ENCODE measurements around the gene APBB2. TPM values are rescaled to one million over a fixed set of nuclear protein-coding genes. Genes with fewer than 3 reads are reported as not detected.

APBB2 gene
- total RNA-seq, 1 donor = 92.3 TPM

- Histone ChIP-seq H3K79me2 (ENCODE audit: insufficient read depth, low read length) (no peaks in the 10 kb centered on the region), H3K4me1 (ENCODE audit: insufficient read depth, low read length) (no peaks in the 10 kb centered on the region), H3K27me3 (ENCODE audit: insufficient read depth, low read length) (no peaks in the 10 kb centered on the region), H3K4me2 (ENCODE audit: insufficient read depth, low read length) (no peak overlapping the region), H3K27ac (ENCODE audit: low read depth, low read length) (no peak overlapping the region), H4K20me1 (ENCODE audit: insufficient read depth, low read length) (no peaks in the 10 kb centered on the region), H3K4me3 (ENCODE audit: insufficient read depth, low read length) (no peak overlapping the region), H2AFZ (ENCODE audit: low read length) (no peak overlapping the region), H3K36me3 (ENCODE audit: insufficient read depth, low read length) (peaks cover 21% of the 10 kb centered on the region), H3K9me3 (ENCODE audit: low read depth, low read length) (no peaks in the 10 kb centered on the region)
- TF ChIP-seq CTCF (IDR thresholded peaks at IDR 0.05; ENCODE audit: extremely low read depth, low read depth, low read length) = no peak
- DNase-seq (ENCODE audit: insufficient read length, low spot score, missing footprints) = no peak
Observed at GRCh38 chr4:40812856-40813255, 401.5 kb downstream of the APBB2 start.

GRCh38 chr4:40812386-40812785, 402.0 kb downstream of the APBB2 start:
- H3K4me3 ChIP-seq (ENCODE audit: insufficient read depth, low read length) = no peak overlapping the region
- no peak overlapping the region for H3K4me2 ChIP-seq (ENCODE audit: insufficient read depth, low read length)
- no peak overlapping the region for H3K27ac ChIP-seq (ENCODE audit: low read depth, low read length)
- H3K36me3 ChIP-seq (ENCODE audit: insufficient read depth, low read length) = peaks cover 18% of the 10 kb centered on the region
- H3K27me3 ChIP-seq (ENCODE audit: insufficient read depth, low read length) = no peaks in the 10 kb centered on the region
- H3K79me2 ChIP-seq (ENCODE audit: insufficient read depth, low read length) = no peaks in the 10 kb centered on the region
- H3K9me3 ChIP-seq (ENCODE audit: low read depth, low read length) = no peaks in the 10 kb centered on the region
- TF ChIP-seq CTCF (IDR thresholded peaks at IDR 0.05; ENCODE audit: extremely low read depth, low read depth, low read length) = no peak
- no peaks in the 10 kb centered on the region for H3K4me1 ChIP-seq (ENCODE audit: insufficient read depth, low read length)
- DNase-seq (ENCODE audit: insufficient read length, low spot score, missing footprints) = no peak
- no peak overlapping the region for H2AFZ ChIP-seq (ENCODE audit: low read length)
- no peaks in the 10 kb centered on the region for H4K20me1 ChIP-seq (ENCODE audit: insufficient read depth, low read length)

DNA sequence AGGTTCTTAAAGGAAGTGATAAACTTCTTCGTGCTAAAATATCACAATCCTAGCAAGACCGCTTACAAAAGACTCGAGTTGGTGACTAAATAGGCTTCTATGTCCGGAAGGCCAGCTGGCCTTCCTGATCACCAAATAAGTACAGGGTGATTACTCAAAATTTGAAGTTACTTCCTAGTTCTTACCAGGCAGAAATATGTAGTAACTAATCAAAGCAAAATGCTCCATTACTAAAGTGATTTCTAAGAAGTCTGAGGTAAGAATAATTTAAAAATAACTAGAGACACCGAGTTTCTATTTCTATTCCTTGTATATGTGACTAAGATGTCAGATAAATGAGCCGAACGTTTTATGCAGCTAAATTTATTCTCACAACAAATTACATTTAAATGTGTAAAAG, 402.4 kb downstream of the APBB2 start:
- no peak for DNase-seq (ENCODE audit: insufficient read length, low spot score, missing footprints)
- H3K9me3 ChIP-seq (ENCODE audit: low read depth, low read length) = no peaks in the 10 kb centered on the region
- no peaks in the 10 kb centered on the region for H3K27me3 ChIP-seq (ENCODE audit: insufficient read depth, low read length)
- no peak overlapping the region for H3K4me2 ChIP-seq (ENCODE audit: insufficient read depth, low read length)
- H3K4me1 ChIP-seq (ENCODE audit: insufficient read depth, low read length) = no peaks in the 10 kb centered on the region
- H3K4me3 ChIP-seq (ENCODE audit: insufficient read depth, low read length) = no peak overlapping the region
- H4K20me1 ChIP-seq (ENCODE audit: insufficient read depth, low read length) = no peaks in the 10 kb centered on the region
- no peak overlapping the region for H3K27ac ChIP-seq (ENCODE audit: low read depth, low read length)
- peaks cover 18% of the 10 kb centered on the region for H3K36me3 ChIP-seq (ENCODE audit: insufficient read depth, low read length)
- TF ChIP-seq CTCF (IDR thresholded peaks at IDR 0.05; ENCODE audit: extremely low read depth, low read depth, low read length) = no peak
- no peaks in the 10 kb centered on the region for H3K79me2 ChIP-seq (ENCODE audit: insufficient read depth, low read length)
- no peak overlapping the region for H2AFZ ChIP-seq (ENCODE audit: low read length)

DNA sequence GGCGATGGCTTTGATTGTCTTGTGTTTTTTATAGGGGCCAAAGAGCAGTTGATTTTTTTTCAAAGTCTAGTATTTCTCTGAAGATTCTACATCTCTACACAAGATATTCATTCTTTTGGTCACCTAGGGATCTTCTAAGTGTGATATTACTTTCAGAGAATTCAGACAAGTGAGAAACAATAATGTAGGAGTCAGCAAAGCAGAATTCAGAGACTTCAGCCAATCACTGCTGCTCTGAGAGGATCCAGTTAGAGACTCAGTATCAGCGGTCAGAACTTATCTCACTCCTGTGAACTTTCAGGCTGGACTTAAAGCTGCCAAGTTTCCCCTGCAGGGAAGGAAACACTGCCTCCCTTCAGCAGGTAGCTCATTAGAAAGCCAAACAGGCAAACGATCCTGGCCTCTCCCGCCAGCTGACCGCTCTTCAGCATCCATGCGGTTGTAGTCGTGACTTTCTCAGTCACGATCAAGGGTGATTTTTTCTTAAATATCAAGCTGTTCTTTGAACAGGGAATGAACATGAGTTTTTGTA, 405.4 kb downstream of the APBB2 start:
- Histone ChIP-seq H3K36me3 (ENCODE audit: insufficient read depth, low read length) (peaks cover under 1% of the 10 kb centered on the region), H3K27ac (ENCODE audit: low read depth, low read length) (no peak overlapping the region), H3K9me3 (ENCODE audit: low read depth, low read length) (no peaks in the 10 kb centered on the region), H3K4me1 (ENCODE audit: insufficient read depth, low read length) (no peaks in the 10 kb centered on the region), H4K20me1 (ENCODE audit: insufficient read depth, low read length) (no peaks in the 10 kb centered on the region), H3K27me3 (ENCODE audit: insufficient read depth, low read length) (no peaks in the 10 kb centered on the region), H2AFZ (ENCODE audit: low read length) (no peak overlapping the region), H3K79me2 (ENCODE audit: insufficient read depth, low read length) (no peaks in the 10 kb centered on the region), H3K4me3 (ENCODE audit: insufficient read depth, low read length) (no peak overlapping the region), H3K4me2 (ENCODE audit: insufficient read depth, low read length) (no peak overlapping the region)
- no peak for DNase-seq (ENCODE audit: insufficient read length, low spot score, missing footprints)
- no peak for TF ChIP-seq CTCF (IDR thresholded peaks at IDR 0.05; ENCODE audit: extremely low read depth, low read depth, low read length)

Measured in osteoblast (primary cell).